ENCODE measurements around the gene HS3ST3B1. TPM values are rescaled to one million over a fixed set of nuclear protein-coding genes. Genes with fewer than 3 reads are reported as not detected.

The HS3ST3B1 gene
- total RNA-seq, 1 experiment from 2014 or later: 22.3 TPM

DNA sequence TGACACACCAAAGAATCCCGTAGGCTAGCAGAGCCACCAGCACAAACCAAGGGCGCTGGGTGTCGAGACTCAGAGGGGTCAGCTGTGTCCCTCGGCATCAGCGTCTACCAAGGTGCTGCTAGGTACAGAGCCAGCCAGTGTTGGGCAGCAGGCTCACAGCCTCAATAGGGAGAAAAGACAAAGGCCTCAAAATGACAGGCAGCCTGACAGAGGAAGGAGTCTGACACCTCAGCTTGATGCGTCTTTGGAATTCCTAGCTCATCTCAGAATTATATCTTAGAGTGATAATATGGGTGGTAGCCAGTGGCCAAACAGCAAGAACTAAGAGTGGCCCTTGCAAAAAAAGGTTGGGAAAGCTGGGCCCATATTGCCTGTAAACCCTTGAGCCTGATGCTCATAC is 45.9 kb downstream of the HS3ST3B1 start:
- TF ChIP-seq GABPB1 (CRISPR knock-in tag; IDR thresholded peaks at IDR 0.05) (no peak), TCF7 (CRISPR knock-in tag; IDR thresholded peaks at IDR 0.05; ENCODE audit: low read depth) (no peak), RELA (CRISPR knock-in tag; IDR thresholded peaks at IDR 0.05; ENCODE audit: borderline replicate concordance) (no peak)
- TF ChIP-seq, protein P1, sequence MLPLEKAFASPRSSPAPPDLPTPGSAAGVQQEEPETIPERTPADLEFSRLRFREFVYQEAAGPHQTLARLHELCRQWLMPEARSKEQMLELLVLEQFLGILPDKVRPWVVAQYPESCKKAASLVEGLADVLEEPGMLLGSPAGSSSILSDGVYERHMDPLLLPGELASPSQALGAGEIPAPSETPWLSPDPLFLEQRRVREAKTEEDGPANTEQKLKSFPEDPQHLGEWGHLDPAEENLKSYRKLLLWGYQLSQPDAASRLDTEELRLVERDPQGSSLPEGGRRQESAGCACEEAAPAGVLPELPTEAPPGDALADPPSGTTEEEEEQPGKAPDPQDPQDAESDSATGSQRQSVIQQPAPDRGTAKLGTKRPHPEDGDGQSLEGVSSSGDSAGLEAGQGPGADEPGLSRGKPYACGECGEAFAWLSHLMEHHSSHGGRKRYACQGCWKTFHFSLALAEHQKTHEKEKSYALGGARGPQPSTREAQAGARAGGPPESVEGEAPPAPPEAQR (CRISPR knock-in tag; IDR thresholded peaks at IDR 0.05): no peak
- TF ChIP-seq, protein P2, sequence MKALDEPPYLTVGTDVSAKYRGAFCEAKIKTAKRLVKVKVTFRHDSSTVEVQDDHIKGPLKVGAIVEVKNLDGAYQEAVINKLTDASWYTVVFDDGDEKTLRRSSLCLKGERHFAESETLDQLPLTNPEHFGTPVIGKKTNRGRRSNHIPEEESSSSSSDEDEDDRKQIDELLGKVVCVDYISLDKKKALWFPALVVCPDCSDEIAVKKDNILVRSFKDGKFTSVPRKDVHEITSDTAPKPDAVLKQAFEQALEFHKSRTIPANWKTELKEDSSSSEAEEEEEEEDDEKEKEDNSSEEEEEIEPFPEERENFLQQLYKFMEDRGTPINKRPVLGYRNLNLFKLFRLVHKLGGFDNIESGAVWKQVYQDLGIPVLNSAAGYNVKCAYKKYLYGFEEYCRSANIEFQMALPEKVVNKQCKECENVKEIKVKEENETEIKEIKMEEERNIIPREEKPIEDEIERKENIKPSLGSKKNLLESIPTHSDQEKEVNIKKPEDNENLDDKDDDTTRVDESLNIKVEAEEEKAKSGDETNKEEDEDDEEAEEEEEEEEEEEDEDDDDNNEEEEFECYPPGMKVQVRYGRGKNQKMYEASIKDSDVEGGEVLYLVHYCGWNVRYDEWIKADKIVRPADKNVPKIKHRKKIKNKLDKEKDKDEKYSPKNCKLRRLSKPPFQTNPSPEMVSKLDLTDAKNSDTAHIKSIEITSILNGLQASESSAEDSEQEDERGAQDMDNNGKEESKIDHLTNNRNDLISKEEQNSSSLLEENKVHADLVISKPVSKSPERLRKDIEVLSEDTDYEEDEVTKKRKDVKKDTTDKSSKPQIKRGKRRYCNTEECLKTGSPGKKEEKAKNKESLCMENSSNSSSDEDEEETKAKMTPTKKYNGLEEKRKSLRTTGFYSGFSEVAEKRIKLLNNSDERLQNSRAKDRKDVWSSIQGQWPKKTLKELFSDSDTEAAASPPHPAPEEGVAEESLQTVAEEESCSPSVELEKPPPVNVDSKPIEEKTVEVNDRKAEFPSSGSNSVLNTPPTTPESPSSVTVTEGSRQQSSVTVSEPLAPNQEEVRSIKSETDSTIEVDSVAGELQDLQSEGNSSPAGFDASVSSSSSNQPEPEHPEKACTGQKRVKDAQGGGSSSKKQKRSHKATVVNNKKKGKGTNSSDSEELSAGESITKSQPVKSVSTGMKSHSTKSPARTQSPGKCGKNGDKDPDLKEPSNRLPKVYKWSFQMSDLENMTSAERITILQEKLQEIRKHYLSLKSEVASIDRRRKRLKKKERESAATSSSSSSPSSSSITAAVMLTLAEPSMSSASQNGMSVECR (CRISPR knock-in tag; IDR thresholded peaks at IDR 0.05; ENCODE audit: borderline replicate concordance): no peak
- no peaks in the 10 kb centered on the region for H3K27me3 Mint-ChIP-seq (ENCODE audit: low read depth)
- DNase-seq (ENCODE audit: low spot score): no peak
- ChIA-PET CTCF (no interaction called here), POLR2A (no interaction called here)
- peaks cover 16% of the 10 kb centered on the region for H3K4me1 Mint-ChIP-seq
- no peaks in the 10 kb centered on the region for H3K9me3 Mint-ChIP-seq
- no peak overlapping the region for H3K4me3 Mint-ChIP-seq
- H3K36me3 Mint-ChIP-seq: peaks cover 18% of the 10 kb centered on the region
- no peak for ATAC-seq
- no peak overlapping the region for H3K27ac Mint-ChIP-seq

DNA sequence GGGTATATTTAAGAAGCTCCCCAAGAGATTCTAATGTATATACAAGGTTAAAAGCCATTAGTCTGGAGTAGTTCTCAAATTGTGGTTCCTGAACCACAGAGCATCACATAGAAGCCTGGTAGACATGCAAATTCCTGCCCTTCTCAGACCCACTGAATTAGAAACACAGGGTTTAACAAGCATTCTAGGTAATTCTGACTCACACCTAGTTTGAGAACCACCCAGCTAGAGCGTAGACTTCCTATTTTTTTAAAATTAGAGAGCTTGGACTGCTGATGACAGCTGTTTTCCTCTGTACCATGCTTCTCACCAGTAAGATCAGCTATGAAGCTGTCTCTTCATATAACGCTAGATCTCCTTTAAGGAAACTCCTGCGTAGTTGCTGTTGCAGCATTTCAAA is 50.6 kb downstream of the HS3ST3B1 start:
- no peak for ATAC-seq
- POLR2A ChIA-PET: interaction anchor here (0.5 kb wide), 1 partner anchor 749 kb away, joined by 6 read pairs; no protein-coding TSS in a partner anchor
- no peak for DNase-seq (ENCODE audit: low spot score)
- Mint-ChIP-seq H3K4me1 (peaks cover 12% of the 10 kb centered on the region), H3K4me3 (no peak overlapping the region), H3K36me3 (peaks cover 11% of the 10 kb centered on the region), H3K27ac (no peak overlapping the region), H3K27me3 (ENCODE audit: low read depth) (no peaks in the 10 kb centered on the region; the same call in 1 of the 2 replicates), H3K9me3 (no peaks in the 10 kb centered on the region)
- CTCF ChIA-PET: interaction anchor here (1.4 kb wide), 1 partner anchor 15 kb away, joined by 3 read pairs; no protein-coding TSS in a partner anchor
- TF ChIP-seq GTF2I (CRISPR knock-in tag; conservative IDR thresholded peaks at IDR 0.05): no peak
- no peak for TF ChIP-seq TEAD1 (CRISPR knock-in tag; IDR thresholded peaks at IDR 0.05)
- TF ChIP-seq, protein P3, sequence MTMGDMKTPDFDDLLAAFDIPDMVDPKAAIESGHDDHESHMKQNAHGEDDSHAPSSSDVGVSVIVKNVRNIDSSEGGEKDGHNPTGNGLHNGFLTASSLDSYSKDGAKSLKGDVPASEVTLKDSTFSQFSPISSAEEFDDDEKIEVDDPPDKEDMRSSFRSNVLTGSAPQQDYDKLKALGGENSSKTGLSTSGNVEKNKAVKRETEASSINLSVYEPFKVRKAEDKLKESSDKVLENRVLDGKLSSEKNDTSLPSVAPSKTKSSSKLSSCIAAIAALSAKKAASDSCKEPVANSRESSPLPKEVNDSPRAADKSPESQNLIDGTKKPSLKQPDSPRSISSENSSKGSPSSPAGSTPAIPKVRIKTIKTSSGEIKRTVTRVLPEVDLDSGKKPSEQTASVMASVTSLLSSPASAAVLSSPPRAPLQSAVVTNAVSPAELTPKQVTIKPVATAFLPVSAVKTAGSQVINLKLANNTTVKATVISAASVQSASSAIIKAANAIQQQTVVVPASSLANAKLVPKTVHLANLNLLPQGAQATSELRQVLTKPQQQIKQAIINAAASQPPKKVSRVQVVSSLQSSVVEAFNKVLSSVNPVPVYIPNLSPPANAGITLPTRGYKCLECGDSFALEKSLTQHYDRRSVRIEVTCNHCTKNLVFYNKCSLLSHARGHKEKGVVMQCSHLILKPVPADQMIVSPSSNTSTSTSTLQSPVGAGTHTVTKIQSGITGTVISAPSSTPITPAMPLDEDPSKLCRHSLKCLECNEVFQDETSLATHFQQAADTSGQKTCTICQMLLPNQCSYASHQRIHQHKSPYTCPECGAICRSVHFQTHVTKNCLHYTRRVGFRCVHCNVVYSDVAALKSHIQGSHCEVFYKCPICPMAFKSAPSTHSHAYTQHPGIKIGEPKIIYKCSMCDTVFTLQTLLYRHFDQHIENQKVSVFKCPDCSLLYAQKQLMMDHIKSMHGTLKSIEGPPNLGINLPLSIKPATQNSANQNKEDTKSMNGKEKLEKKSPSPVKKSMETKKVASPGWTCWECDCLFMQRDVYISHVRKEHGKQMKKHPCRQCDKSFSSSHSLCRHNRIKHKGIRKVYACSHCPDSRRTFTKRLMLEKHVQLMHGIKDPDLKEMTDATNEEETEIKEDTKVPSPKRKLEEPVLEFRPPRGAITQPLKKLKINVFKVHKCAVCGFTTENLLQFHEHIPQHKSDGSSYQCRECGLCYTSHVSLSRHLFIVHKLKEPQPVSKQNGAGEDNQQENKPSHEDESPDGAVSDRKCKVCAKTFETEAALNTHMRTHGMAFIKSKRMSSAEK (CRISPR knock-in tag; IDR thresholded peaks at IDR 0.05; ENCODE audit: borderline replicate concordance): no peak
- TF ChIP-seq NFE2L1 (CRISPR knock-in tag; IDR thresholded peaks at IDR 0.05): no peak
- TF ChIP-seq, protein P1 (CRISPR knock-in tag; IDR thresholded peaks at IDR 0.05): no peak
- TF ChIP-seq, protein P4, sequence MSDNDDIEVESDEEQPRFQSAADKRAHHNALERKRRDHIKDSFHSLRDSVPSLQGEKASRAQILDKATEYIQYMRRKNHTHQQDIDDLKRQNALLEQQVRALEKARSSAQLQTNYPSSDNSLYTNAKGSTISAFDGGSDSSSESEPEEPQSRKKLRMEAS (CRISPR knock-in tag; IDR thresholded peaks at IDR 0.05): no peak
- TF ChIP-seq, protein P5, sequence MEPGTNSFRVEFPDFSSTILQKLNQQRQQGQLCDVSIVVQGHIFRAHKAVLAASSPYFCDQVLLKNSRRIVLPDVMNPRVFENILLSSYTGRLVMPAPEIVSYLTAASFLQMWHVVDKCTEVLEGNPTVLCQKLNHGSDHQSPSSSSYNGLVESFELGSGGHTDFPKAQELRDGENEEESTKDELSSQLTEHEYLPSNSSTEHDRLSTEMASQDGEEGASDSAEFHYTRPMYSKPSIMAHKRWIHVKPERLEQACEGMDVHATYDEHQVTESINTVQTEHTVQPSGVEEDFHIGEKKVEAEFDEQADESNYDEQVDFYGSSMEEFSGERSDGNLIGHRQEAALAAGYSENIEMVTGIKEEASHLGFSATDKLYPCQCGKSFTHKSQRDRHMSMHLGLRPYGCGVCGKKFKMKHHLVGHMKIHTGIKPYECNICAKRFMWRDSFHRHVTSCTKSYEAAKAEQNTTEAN (CRISPR knock-in tag; IDR thresholded peaks at IDR 0.05): no peak
- TF ChIP-seq, protein P6, sequence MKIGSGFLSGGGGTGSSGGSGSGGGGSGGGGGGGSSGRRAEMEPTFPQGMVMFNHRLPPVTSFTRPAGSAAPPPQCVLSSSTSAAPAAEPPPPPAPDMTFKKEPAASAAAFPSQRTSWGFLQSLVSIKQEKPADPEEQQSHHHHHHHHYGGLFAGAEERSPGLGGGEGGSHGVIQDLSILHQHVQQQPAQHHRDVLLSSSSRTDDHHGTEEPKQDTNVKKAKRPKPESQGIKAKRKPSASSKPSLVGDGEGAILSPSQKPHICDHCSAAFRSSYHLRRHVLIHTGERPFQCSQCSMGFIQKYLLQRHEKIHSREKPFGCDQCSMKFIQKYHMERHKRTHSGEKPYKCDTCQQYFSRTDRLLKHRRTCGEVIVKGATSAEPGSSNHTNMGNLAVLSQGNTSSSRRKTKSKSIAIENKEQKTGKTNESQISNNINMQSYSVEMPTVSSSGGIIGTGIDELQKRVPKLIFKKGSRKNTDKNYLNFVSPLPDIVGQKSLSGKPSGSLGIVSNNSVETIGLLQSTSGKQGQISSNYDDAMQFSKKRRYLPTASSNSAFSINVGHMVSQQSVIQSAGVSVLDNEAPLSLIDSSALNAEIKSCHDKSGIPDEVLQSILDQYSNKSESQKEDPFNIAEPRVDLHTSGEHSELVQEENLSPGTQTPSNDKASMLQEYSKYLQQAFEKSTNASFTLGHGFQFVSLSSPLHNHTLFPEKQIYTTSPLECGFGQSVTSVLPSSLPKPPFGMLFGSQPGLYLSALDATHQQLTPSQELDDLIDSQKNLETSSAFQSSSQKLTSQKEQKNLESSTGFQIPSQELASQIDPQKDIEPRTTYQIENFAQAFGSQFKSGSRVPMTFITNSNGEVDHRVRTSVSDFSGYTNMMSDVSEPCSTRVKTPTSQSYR (CRISPR knock-in tag; IDR thresholded peaks at IDR 0.05): no peak
- TF ChIP-seq JAZF1 (CRISPR knock-in tag; IDR thresholded peaks at IDR 0.05): no peak
- no peak for TF ChIP-seq NFYB (CRISPR knock-in tag; conservative IDR thresholded peaks at IDR 0.05; ENCODE audit: low read depth)
- no peak for TF ChIP-seq TEAD4 (CRISPR knock-in tag; IDR thresholded peaks at IDR 0.05)
- no peak for TF ChIP-seq NR1H2 (CRISPR knock-in tag; IDR thresholded peaks at IDR 0.05)
- TF ChIP-seq, protein P7, sequence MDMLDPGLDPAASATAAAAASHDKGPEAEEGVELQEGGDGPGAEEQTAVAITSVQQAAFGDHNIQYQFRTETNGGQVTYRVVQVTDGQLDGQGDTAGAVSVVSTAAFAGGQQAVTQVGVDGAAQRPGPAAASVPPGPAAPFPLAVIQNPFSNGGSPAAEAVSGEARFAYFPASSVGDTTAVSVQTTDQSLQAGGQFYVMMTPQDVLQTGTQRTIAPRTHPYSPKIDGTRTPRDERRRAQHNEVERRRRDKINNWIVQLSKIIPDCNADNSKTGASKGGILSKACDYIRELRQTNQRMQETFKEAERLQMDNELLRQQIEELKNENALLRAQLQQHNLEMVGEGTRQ (CRISPR knock-in tag; IDR thresholded peaks at IDR 0.05): no peak
- TF ChIP-seq ZBTB21 (CRISPR knock-in tag; IDR thresholded peaks at IDR 0.05; ENCODE audit: borderline replicate concordance): no peak

Data from WTC11 (cell line).